K562 (cell line): ENCODE results near the gene CEL. TPM values are rescaled to one million over a fixed set of nuclear protein-coding genes. Genes with fewer than 3 reads are reported as not detected.
A peak's percentile ranks its signal among the peaks of the same experiment; 100 is the strongest.

Experiments
- ATAC-seq: fragments of 200-7000 bp; cut with Tn5 transposase; 3 replicates; pipeline ENCODE4 v1.9.1; 2020; ENCODE audit warnings: moderate library complexity
- BruUV-seq: library from RNA; stranded (reverse); fragments of 400-500 nt; replicated peaks from 2 replicates; lab custom pipeline; 2021; lab: Mats Ljungman, UMichigan
- CTCF ChIA-PET: fragments of 300-600 bp; formaldehyde crosslinking; extraction: SDS; loops from one replicate; lab custom pipeline; 2021; ENCODE audit warnings: low intra/inter-chr PET ratio; lab: Yijun Ruan, JAX
- POLR2A ChIA-PET: fragments of 300-600, 350-650 bp; sonication (Branson Sonifier 250); formaldehyde crosslinking; extraction: SDS; loops from one replicate; lab custom pipeline; 2021; ENCODE audit warnings: antibody characterized with exemption, inconsistent platforms; lab: Yijun Ruan, JAX
- DNase-seq, 4 experiments: peaks; one replicate each; pipeline versions ENCODE4 v3.0.0 to v3.0.0-alpha.2; 2011 to 2018; ENCODE audit warnings: low spot score in 3 of 4, mixed read lengths in 3 of 4; ENCODE audit errors: extremely low read depth in 1 of 4
- FAIRE-seq: peaks from 2 replicates; lab custom pipeline; 2011; peaks lifted over from hg19 to GRCh38; lab: Jason Lieb, UNC
- H2AFZ ChIP-seq: 2 replicates; pipeline ENCODE4 v1.6.0; 2011; ENCODE audit warnings: low read depth, low read length, control low read depth, inconsistent platforms
- H3K27ac ChIP-seq: fragments of 200-600 bp; 3 replicates; pipeline ENCODE4 v1.8.0; 2011; ENCODE audit warnings: low read depth, mild to moderate bottlenecking, control low read depth, inconsistent platforms, low read length, moderate library complexity, mixed read lengths; ENCODE audit errors: extremely low read depth
- H3K27me3 ChIP-seq, 2 experiments: fragments of 300-600 bp in 1 of 2; 2 replicates in 1 of 2; 3 replicates in 1 of 2; pipeline versions ENCODE4 v1.6.0 to v1.8.0; 2011; ENCODE audit warnings: inconsistent platforms in 2 of 2, low read length in 2 of 2, mild to moderate bottlenecking in 1 of 2, mixed read lengths in 1 of 2, moderate library complexity in 1 of 2; ENCODE audit not compliant: control insufficient read depth in 2 of 2, insufficient read depth in 2 of 2
- H3K36me3 ChIP-seq: fragments of 300-600 bp; 3 replicates; pipeline ENCODE4 v1.8.0; 2011; ENCODE audit warnings: mild to moderate bottlenecking, low read length, inconsistent platforms; ENCODE audit not compliant: control insufficient read depth, insufficient read depth
- H3K4me1 ChIP-seq, 2 experiments: fragments of 200-600 bp in 1 of 2; replicated peaks in 1 of 2; 2 replicates in 1 of 2; 3 replicates in 1 of 2; pipeline versions ENCODE4 v1.5.1 to v1.8.0; 2011; ENCODE audit warnings: inconsistent platforms in 2 of 2, low read length in 2 of 2, mild to moderate bottlenecking in 1 of 2, mixed read lengths in 1 of 2, moderate library complexity in 1 of 2; ENCODE audit not compliant: control insufficient read depth in 2 of 2, insufficient read depth in 2 of 2
- H3K4me2 ChIP-seq: 2 replicates; pipeline ENCODE4 v1.6.1; 2011; ENCODE audit warnings: low read length, control low read depth, inconsistent platforms, mixed read lengths; ENCODE audit not compliant: insufficient read depth
- H3K4me3 ChIP-seq: fragments of 200-600 bp; sonication (generic), shearing (Covaris generic); 2 replicates; pipeline ENCODE4 v1.5.1; 2016; ENCODE audit warnings: control low read depth, inconsistent platforms
- H3K79me2 ChIP-seq: fragments of 200-600 bp; 3 replicates; pipeline ENCODE4 v1.8.0; 2011; ENCODE audit warnings: low read length, inconsistent platforms; ENCODE audit not compliant: control insufficient read depth, insufficient read depth
- H3K9ac ChIP-seq, 2 experiments: 2 replicates each; pipeline versions ENCODE4 v1.6.0 to v1.6.1; 2011; ENCODE audit warnings: low read depth in 2 of 2, low read length in 2 of 2, control low read depth in 1 of 2, inconsistent platforms in 1 of 2, mild to moderate bottlenecking in 1 of 2, mixed read lengths in 1 of 2; ENCODE audit not compliant: insufficient read depth in 1 of 2
- H3K9me1 ChIP-seq: one replicate; pipeline ENCODE4 v1.6.0; 2011; ENCODE audit warnings: inconsistent platforms, mild to moderate bottlenecking, low read length, moderate library complexity; ENCODE audit not compliant: control insufficient read depth, insufficient read depth
- H3K9me3 ChIP-seq: replicated peaks from 2 replicates; pipeline ENCODE4 v1.5.1; 2011; ENCODE audit warnings: low read depth, low read length, inconsistent platforms; ENCODE audit not compliant: control insufficient read depth, insufficient read depth
- H4K20me1 ChIP-seq: replicated peaks from 2 replicates; pipeline ENCODE4 v1.6.1; 2011; ENCODE audit warnings: low read length, inconsistent platforms, mixed read lengths; ENCODE audit not compliant: control insufficient read depth, insufficient read depth
- CREB3 ChIP-seq: fragments of 450-650 bp; conservative IDR thresholded peaks from 2 replicates; pipeline ENCODE4 v1.6.1; 2016; ENCODE audit warnings: missing genetic modification characterization, low read depth, mild to moderate bottlenecking, missing compliant biosample characterization, moderate library complexity
- POLR2G ChIP-seq: fragments of 200-400 bp; formaldehyde crosslinking; IDR thresholded peaks from 2 replicates; pipeline ENCODE4 v1.6.1; 2017; ENCODE audit warnings: low read depth, mild to moderate bottlenecking, antibody characterized with exemption, low read length, moderate library complexity
- PRMT5 ChIP-seq: sonication (generic); formaldehyde crosslinking; IDR thresholded peaks from 2 replicates; pipeline ENCODE4 v1.5.0; 2020; ENCODE audit warnings: missing genetic modification reagents
- STAT5A ChIP-seq: IDR thresholded peaks from 2 replicates; pipeline ENCODE4 v1.6.1; 2012; ENCODE audit warnings: low read length, inconsistent platforms, borderline replicate concordance
- TEAD4 ChIP-seq, 2 experiments: sonication (generic) in 1 of 2; formaldehyde crosslinking in 1 of 2; IDR thresholded peaks; 2 replicates each; pipeline versions ENCODE4 v1.6.1 to v1.8.0; 2012 to 2022; ENCODE audit warnings: borderline replicate concordance in 1 of 2, inconsistent platforms in 1 of 2, low read length in 1 of 2, mild to moderate bottlenecking in 1 of 2, missing genetic modification reagents in 1 of 2
- ZC3H8 ChIP-seq: fragments of 450-650 bp; IDR thresholded peaks from 2 replicates; pipeline ENCODE4 v1.6.1; 2017
- ZNF124 ChIP-seq: sonication (generic); formaldehyde crosslinking; IDR thresholded peaks from 2 replicates; pipeline ENCODE4 v1.8.1; 2022; ENCODE audit warnings: missing genetic modification reagents
- ZNF280A ChIP-seq: fragments of 450-650 bp; IDR thresholded peaks from 2 replicates; pipeline ENCODE4 v1.6.1; 2018; ENCODE audit warnings: mild to moderate bottlenecking, low read depth; ENCODE audit not compliant: partially characterized antibody
- WGBS: fragments of 100-300 bp; shearing (Covaris generic); methylation state at CpG from one replicate; pipeline ENCODE4 v1.1.6; 2016; ENCODE audit warnings: low coverage, mixed read lengths; ENCODE audit not compliant: insufficient coverage; ENCODE audit errors: missing lambda C conversion rate; 5-methylcytosine and 5-hydroxymethylcytosine counted together
- in situ Hi-C: fragments of 300-500 bp; cut with MboI; formaldehyde crosslinking; loops from 4 replicates; pipeline ENCODE4 v1.15.0; 2018; ENCODE audit warnings: inconsistent platforms, mixed read lengths
- intact Hi-C: fragments of 100-400 bp; cut with micrococcal nuclease; formaldehyde crosslinking; loops from 2 replicates; pipeline ENCODE4 v1.14.2; 2022
- polyA plus RNA-seq, 8 experiments: library from polyadenylated mRNA; depleted of rRNA in 4 of 8; stranded (reverse) in 5 of 8; unstranded in 3 of 8; fragments of >200 nt; fragmentation: Nextera tagmentation in 2 of 8; fragmentation: Illumina TruSeq in 1 of 8; extraction: Ambion mirVana in 2 of 8; extraction: Trizol in 1 of 8; gene quantifications; 2 replicates each; pipeline versions ENCODE4 v1.2.1 to v1.2.3, GENCODE V29; 2011 to 2014; ENCODE audit warnings: inconsistent platforms in 1 of 8, missing spikeins in 1 of 8
- total RNA-seq, 7 experiments: library from RNA; depleted of rRNA in 6 of 7; stranded (reverse); fragments of >200 nt in 6 of 7; fragmentation: Illumina TruSeq in 2 of 7; extraction: Trizol in 2 of 7; gene quantifications; 2 replicates each; pipeline versions ENCODE4 v1.2.1 to v1.2.3, GENCODE V29; 2011 to 2021; ENCODE audit warnings: low replicate concordance in 1 of 7
- TF ChIP-seq, protein P1 (sequence below), 2 experiments: fragments of 450-650 bp in 1 of 2; sonication (generic) in 1 of 2; formaldehyde crosslinking in 1 of 2; IDR thresholded peaks; 2 replicates each; pipeline versions ENCODE4 v1.7.1 to v1.9.0; 2016 to 2022; ENCODE audit warnings: inconsistent platforms in 1 of 2, mild to moderate bottlenecking in 1 of 2, missing genetic modification reagents in 1 of 2

Gene CEL
- total and polyA plus RNA-seq, 9 of the 15 experiments (the other 6 are each of a cell fraction or from before 2014, with no cell fraction given): 0.09 to 3.0 (median 0.51) TPM; not detected in 2

DNA sequence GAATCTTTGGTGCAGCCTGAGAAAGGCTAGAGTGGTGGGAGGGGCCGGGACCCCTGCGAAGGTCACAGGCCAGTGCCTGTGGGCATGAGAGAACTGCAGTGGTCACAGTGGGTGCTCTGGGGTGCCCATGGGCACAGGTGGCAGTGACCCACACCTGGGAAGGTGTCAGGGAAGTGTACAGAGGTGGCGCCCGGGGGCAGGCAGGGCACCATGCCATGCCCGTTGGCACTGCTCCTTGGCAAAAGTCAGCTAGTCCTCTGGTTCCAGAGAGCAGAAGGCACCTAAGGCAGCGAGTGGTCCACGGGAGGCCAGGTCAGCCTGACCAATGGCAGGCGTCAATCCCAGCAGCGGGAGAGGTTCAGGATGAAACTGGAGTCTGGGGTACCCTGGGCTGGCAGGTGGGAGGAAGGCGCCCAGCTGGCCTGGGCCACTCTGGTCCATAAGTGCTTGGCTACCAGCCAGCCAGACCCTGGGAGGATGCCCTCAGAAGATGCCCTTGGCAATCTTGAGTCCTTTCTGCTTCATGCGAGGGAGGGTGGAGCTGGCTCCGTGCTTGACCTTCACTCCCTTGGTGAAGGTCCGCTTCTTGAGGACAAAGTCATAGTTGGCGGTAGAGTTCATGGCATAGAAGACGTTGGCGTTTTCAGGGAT, 36.4 kb downstream of the CEL start:
- peaks cover under 1% of the 10 kb centered on the region; the same call in 1 of the 2 replicates for H4K20me1 ChIP-seq
- no peak overlapping the region for H3K4me2 ChIP-seq
- H3K36me3 ChIP-seq: peaks cover 59% of the 10 kb centered on the region
- peaks cover 0 to under 1% of the 10 kb centered on the region in 2 experiments; a peak in 1 of 5 replicates for H3K4me1 ChIP-seq
- H3K27me3 ChIP-seq: no peaks in the 10 kb centered on the region
- DNase-seq (no peak), ATAC-seq (no peak), FAIRE-seq (no peak)
- no TSS peak for BruUV-seq
- in situ Hi-C loops (no loop called here), intact Hi-C loops (no loop called here)
- H3K79me2 ChIP-seq: no peaks in the 10 kb centered on the region
- peaks cover 16% of the 10 kb centered on the region for H3K9me3 ChIP-seq
- no peak overlapping the region for H3K27ac ChIP-seq
- WGBS: 90% methylated on average over 15 of the region's 16 CpGs
- POLR2A ChIA-PET: no interaction called here
- no peak overlapping the region for H2AFZ ChIP-seq
- H3K9me1 ChIP-seq: peaks cover 3% of the 10 kb centered on the region
- no peak overlapping the region for H3K4me3 ChIP-seq
- CTCF ChIA-PET: no interaction called here
- TF ChIP-seq STAT5A (no peak), TEAD4 (IDR thresholded peaks at IDR 0.05; ENCODE audit: low read length) (no peak), TEAD4 (CRISPR knock-in tag; IDR thresholded peaks at IDR 0.05; ENCODE audit: borderline replicate concordance) (no peak), ZC3H8 (no peak), POLR2G (peak; percentile 45; the same call in 1 of the 2 replicates), ZNF124 (no peak), ZNF280A (no peak), PRMT5 (CRISPR knock-in tag) (0 out of 2 replicates have a peak, but pooled peaks have one; percentile 35), CREB3 (tag) (no peak)
- TF ChIP-seq, protein P1, sequence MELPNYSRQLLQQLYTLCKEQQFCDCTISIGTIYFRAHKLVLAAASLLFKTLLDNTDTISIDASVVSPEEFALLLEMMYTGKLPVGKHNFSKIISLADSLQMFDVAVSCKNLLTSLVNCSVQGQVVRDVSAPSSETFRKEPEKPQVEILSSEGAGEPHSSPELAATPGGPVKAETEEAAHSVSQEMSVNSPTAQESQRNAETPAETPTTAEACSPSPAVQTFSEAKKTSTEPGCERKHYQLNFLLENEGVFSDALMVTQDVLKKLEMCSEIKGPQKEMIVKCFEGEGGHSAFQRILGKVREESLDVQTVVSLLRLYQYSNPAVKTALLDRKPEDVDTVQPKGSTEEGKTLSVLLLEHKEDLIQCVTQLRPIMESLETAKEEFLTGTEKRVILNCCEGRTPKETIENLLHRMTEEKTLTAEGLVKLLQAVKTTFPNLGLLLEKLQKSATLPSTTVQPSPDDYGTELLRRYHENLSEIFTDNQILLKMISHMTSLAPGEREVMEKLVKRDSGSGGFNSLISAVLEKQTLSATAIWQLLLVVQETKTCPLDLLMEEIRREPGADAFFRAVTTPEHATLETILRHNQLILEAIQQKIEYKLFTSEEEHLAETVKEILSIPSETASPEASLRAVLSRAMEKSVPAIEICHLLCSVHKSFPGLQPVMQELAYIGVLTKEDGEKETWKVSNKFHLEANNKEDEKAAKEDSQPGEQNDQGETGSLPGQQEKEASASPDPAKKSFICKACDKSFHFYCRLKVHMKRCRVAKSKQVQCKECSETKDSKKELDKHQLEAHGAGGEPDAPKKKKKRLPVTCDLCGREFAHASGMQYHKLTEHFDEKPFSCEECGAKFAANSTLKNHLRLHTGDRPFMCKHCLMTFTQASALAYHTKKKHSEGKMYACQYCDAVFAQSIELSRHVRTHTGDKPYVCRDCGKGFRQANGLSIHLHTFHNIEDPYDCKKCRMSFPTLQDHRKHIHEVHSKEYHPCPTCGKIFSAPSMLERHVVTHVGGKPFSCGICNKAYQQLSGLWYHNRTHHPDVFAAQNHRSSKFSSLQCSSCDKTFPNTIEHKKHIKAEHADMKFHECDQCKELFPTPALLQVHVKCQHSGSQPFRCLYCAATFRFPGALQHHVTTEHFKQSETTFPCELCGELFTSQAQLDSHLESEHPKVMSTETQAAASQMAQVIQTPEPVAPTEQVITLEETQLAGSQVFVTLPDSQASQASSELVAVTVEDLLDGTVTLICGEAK (IDR thresholded peaks at IDR 0.05): no peak
- TF ChIP-seq, protein P1 (CRISPR knock-in tag; IDR thresholded peaks at IDR 0.05): no peak
- H3K9ac ChIP-seq: no peak overlapping the region
